Measurements from ENCODE around the gene ZDHHC18.

DNA sequence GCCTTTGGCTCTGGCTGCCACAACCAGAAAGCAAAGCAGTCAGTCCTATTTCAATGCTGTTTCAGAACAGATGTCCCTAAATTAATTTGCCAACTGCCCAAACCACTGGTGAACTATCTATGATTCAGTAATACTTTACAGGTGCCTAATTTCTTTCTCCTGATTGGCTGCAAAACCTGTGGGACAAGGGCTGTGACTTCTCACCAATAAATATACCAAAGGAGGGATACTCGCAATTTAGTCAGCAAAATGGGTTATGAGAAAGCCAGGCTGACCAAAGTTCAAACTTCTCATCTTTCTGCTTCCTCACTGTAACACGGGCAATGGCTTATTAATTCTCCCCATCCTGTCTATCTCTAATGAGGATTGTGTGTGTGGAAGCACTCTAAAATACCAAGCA, 50.8 kb downstream of the ZDHHC18 start:
- TF ChIP-seq, protein P1, sequence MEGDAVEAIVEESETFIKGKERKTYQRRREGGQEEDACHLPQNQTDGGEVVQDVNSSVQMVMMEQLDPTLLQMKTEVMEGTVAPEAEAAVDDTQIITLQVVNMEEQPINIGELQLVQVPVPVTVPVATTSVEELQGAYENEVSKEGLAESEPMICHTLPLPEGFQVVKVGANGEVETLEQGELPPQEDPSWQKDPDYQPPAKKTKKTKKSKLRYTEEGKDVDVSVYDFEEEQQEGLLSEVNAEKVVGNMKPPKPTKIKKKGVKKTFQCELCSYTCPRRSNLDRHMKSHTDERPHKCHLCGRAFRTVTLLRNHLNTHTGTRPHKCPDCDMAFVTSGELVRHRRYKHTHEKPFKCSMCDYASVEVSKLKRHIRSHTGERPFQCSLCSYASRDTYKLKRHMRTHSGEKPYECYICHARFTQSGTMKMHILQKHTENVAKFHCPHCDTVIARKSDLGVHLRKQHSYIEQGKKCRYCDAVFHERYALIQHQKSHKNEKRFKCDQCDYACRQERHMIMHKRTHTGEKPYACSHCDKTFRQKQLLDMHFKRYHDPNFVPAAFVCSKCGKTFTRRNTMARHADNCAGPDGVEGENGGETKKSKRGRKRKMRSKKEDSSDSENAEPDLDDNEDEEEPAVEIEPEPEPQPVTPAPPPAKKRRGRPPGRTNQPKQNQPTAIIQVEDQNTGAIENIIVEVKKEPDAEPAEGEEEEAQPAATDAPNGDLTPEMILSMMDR (IDR thresholded peaks at IDR 0.05; ENCODE audit: low read length) = no peak
- no peak for TF ChIP-seq EZH2 (optimal IDR thresholded peaks at IDR 0.05; ENCODE audit: low read depth, low read length)
